Activated CD8-positive, alpha-beta T cell treated with anti-CD3 and anti-CD28 coated beads, Interleukin-2, amount 10 ng/mL, durations not matched to agents 7 days and 5 days (primary cell): ENCODE measurements around the gene HTR1B. TPM values are rescaled to one million over a fixed set of nuclear protein-coding genes. Genes with fewer than 3 reads are reported as not detected.

ENCODE experiments used
- ATAC-seq: fragments of 150-1000 bp; cut with Tn5 transposase; one replicate; pipeline ENCODE4 v1.10.0; 2021; ENCODE audit warnings: moderate library complexity
- CTCF ChIA-PET: fragments of 350-600 bp; sonication (Branson Sonifier 250); formaldehyde crosslinking; loops from one replicate; lab custom pipeline; 2021; ENCODE audit warnings: antibody characterized with exemption; lab: Charles Lee
- POLR2A ChIA-PET: fragments of 350-600 bp; sonication (Branson Sonifier 250); formaldehyde crosslinking; loops from one replicate; lab custom pipeline; 2021; ENCODE audit warnings: antibody characterized with exemption; lab: Charles Lee
- DNase-seq: peaks from one replicate; pipeline ENCODE4 v3.0.0-alpha.2; 2020
- H3K27ac Mint-ChIP-seq: one replicate; pipeline ENCODE4 v1.8.0; 2021; ENCODE audit warnings: mild to moderate bottlenecking, mixed read lengths
- H3K27me3 Mint-ChIP-seq: one replicate; pipeline ENCODE4 v1.8.0; 2021; ENCODE audit warnings: low read depth, mixed read lengths
- H3K36me3 Mint-ChIP-seq: one replicate; pipeline ENCODE4 v1.8.0; 2021; ENCODE audit warnings: low read depth, mixed read lengths
- H3K4me1 Mint-ChIP-seq: one replicate; pipeline ENCODE4 v1.8.0; 2021; ENCODE audit warnings: low read depth, mixed read lengths
- H3K4me3 Mint-ChIP-seq: one replicate; pipeline ENCODE4 v1.8.0; 2021; ENCODE audit warnings: mild to moderate bottlenecking, mixed read lengths
- H3K9me3 Mint-ChIP-seq: one replicate; pipeline ENCODE4 v1.8.0; 2022; ENCODE audit warnings: mixed read lengths; ENCODE audit not compliant: insufficient read depth
- total RNA-seq, 2 experiments: library from RNA; stranded (reverse); gene quantifications; one replicate each; pipeline ENCODE4 v1.2.3, GENCODE V29; 2021

Gene HTR1B
- total RNA-seq, 2 experiments from 2014 or later = not detected

- peak overlapping the region; percentile 39 for H3K27ac Mint-ChIP-seq
These were observed 3.5 kb upstream of the HTR1B start for GRCh38 chr6:77466451-77467437.

DNA sequence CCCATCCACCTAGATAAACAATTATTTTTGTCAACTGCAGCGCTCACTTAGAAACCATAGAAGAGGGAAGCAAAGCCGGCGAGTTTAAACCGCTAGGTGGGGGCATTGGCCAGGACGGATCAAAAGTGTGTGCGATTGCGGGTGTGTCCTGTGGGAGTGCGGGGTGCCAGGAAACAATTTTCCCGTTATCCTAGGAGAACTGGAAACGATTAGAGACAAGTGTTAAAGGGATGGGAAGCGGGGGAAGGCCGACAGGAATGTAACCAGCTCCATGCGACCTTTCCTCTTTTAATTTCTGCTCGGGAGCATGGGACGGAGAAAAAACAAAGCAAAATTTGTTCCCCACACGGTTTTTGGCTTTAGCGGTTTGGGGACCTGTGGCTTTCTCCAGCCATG, 2.8 kb upstream of the HTR1B start:
- POLR2A ChIA-PET = no interaction called here
- peaks cover 46% of the 10 kb centered on the region for H3K27me3 Mint-ChIP-seq
- H3K36me3 Mint-ChIP-seq = peaks cover 12% of the 10 kb centered on the region
- DNase-seq (peak; percentile 35), ATAC-seq (peak; percentile 55)
- peak overlapping the region; percentile 73 for H3K4me3 Mint-ChIP-seq
- peaks cover 18% of the 10 kb centered on the region for H3K4me1 Mint-ChIP-seq
- no peak overlapping the region for H3K27ac Mint-ChIP-seq
- CTCF ChIA-PET = interaction anchor here (1.7 kb wide), 1 partner anchor 9 kb away, joined by 5 read pairs; no protein-coding TSS in a partner anchor
- peaks cover 9% of the 10 kb centered on the region for H3K9me3 Mint-ChIP-seq

More at GRCh38 chr6:77466451-77467437, 3.5 kb upstream of the HTR1B start:
- Mint-ChIP-seq H3K4me3 (peak overlapping the region; percentile 73), H3K27me3 (peaks cover 42% of the 10 kb centered on the region), H3K4me1 (peaks cover 18% of the 10 kb centered on the region), H3K36me3 (peaks cover 12% of the 10 kb centered on the region), H3K9me3 (peaks cover 9% of the 10 kb centered on the region)
- ChIA-PET POLR2A (no interaction called here), CTCF (interaction anchor here (1.0 to 1.7 kb wide), 2 partner anchors 8 to 9 kb away, joined by 3 to 5 read pairs; no protein-coding TSS in a partner anchor)
- peak; percentile 58 for ATAC-seq
- DNase-seq = no peak

GRCh38 chr6:77464495-77464867, 1.2 kb upstream of the HTR1B start:
- ChIA-PET CTCF (no interaction called here), POLR2A (no interaction called here)
- H3K36me3 Mint-ChIP-seq = peaks cover 12% of the 10 kb centered on the region
- no peak overlapping the region for H3K27ac Mint-ChIP-seq
- H3K4me3 Mint-ChIP-seq = no peak overlapping the region
- peaks cover 9% of the 10 kb centered on the region for H3K9me3 Mint-ChIP-seq
- H3K27me3 Mint-ChIP-seq = peaks cover 45% of the 10 kb centered on the region
- DNase-seq = no peak
- ATAC-seq = no peak
- H3K4me1 Mint-ChIP-seq = peaks cover 18% of the 10 kb centered on the region

- H3K27ac Mint-ChIP-seq = no peak overlapping the region
- peaks cover 9% of the 10 kb centered on the region for H3K9me3 Mint-ChIP-seq
- DNase-seq (no peak), ATAC-seq (no peak)
- POLR2A ChIA-PET = no interaction called here
- H3K4me1 Mint-ChIP-seq = peaks cover 18% of the 10 kb centered on the region
- peaks cover 45% of the 10 kb centered on the region for H3K27me3 Mint-ChIP-seq
- H3K4me3 Mint-ChIP-seq = no peak overlapping the region
- peaks cover 12% of the 10 kb centered on the region for H3K36me3 Mint-ChIP-seq
- CTCF ChIA-PET = no interaction called here
These were observed 687 bp upstream of the HTR1B start for GRCh38 chr6:77463861-77464494.

- DNase-seq (no peak), ATAC-seq (no peak)
- Mint-ChIP-seq H3K36me3 (peaks cover 12% of the 10 kb centered on the region), H3K4me3 (no peak overlapping the region), H3K27ac (no peak overlapping the region), H3K9me3 (peaks cover 9% of the 10 kb centered on the region), H3K27me3 (peaks cover 45% of the 10 kb centered on the region), H3K4me1 (peaks cover 18% of the 10 kb centered on the region)
- POLR2A ChIA-PET = no interaction called here
- CTCF ChIA-PET = no interaction called here
These were observed 658 bp downstream of the HTR1B start for GRCh38 chr6:77462359-77463307.

- peaks cover 12% of the 10 kb centered on the region for H3K36me3 Mint-ChIP-seq
- H3K4me1 Mint-ChIP-seq = peaks cover 17% of the 10 kb centered on the region
- no peak overlapping the region for H3K4me3 Mint-ChIP-seq
- POLR2A ChIA-PET = no interaction called here
- H3K27me3 Mint-ChIP-seq = peaks cover 45% of the 10 kb centered on the region
- DNase-seq = no peak
- ATAC-seq = no peak
- no peak overlapping the region for H3K27ac Mint-ChIP-seq
- CTCF ChIA-PET = no interaction called here
- H3K9me3 Mint-ChIP-seq = peaks cover 9% of the 10 kb centered on the region
These were observed 1.5 kb downstream of the HTR1B start for GRCh38 chr6:77461796-77462195.

GRCh38 chr6:77458421-77458820, 4.9 kb downstream of the HTR1B start:
- Mint-ChIP-seq H3K4me1 (peaks cover 9% of the 10 kb centered on the region), H3K27ac (no peak overlapping the region), H3K27me3 (peaks cover 21% of the 10 kb centered on the region), H3K36me3 (peaks cover 5% of the 10 kb centered on the region), H3K9me3 (peaks cover 9% of the 10 kb centered on the region), H3K4me3 (no peak overlapping the region)
- POLR2A ChIA-PET = no interaction called here
- ATAC-seq (no peak), DNase-seq (no peak)
- CTCF ChIA-PET = interaction anchor here (0.6 kb wide), 1 partner anchor 8 kb away, joined by 3 read pairs; no protein-coding TSS in a partner anchor

- Mint-ChIP-seq H3K36me3 (peaks cover 3% of the 10 kb centered on the region), H3K27ac (no peak overlapping the region), H3K9me3 (peaks cover 9% of the 10 kb centered on the region), H3K27me3 (peaks cover 15% of the 10 kb centered on the region), H3K4me3 (no peak overlapping the region), H3K4me1 (peaks cover 7% of the 10 kb centered on the region)
- POLR2A ChIA-PET = no interaction called here
- CTCF ChIA-PET = interaction anchor here (0.6 to 1.2 kb wide), 4 partner anchors 8 to 1565 kb away, joined by 3 to 6 read pairs (median 4); no protein-coding TSS in a partner anchor
- DNase-seq = peak; percentile 46
- no peak for ATAC-seq
These were observed 5.5 kb downstream of the HTR1B start for GRCh38 chr6:77457720-77458349.

GRCh38 chr6:77456531-77457248, 6.6 kb downstream of the HTR1B start:
- POLR2A ChIA-PET = interaction anchor here (0.5 kb wide), 1 partner anchor 41 kb away, joined by 3 read pairs; no protein-coding TSS in a partner anchor
- peaks cover under 1% of the 10 kb centered on the region for H3K9me3 Mint-ChIP-seq
- no peaks in the 10 kb centered on the region for H3K36me3 Mint-ChIP-seq
- H3K27me3 Mint-ChIP-seq = peaks cover 6% of the 10 kb centered on the region
- DNase-seq (no peak), ATAC-seq (no peak)
- CTCF ChIA-PET = interaction anchor here (0.8 to 1.2 kb wide), 4 partner anchors 10 to 1564 kb away, joined by 3 to 6 read pairs (median 4); no protein-coding TSS in a partner anchor
- H3K27ac Mint-ChIP-seq = no peak overlapping the region
- H3K4me1 Mint-ChIP-seq = no peaks in the 10 kb centered on the region
- no peak overlapping the region for H3K4me3 Mint-ChIP-seq

DNA sequence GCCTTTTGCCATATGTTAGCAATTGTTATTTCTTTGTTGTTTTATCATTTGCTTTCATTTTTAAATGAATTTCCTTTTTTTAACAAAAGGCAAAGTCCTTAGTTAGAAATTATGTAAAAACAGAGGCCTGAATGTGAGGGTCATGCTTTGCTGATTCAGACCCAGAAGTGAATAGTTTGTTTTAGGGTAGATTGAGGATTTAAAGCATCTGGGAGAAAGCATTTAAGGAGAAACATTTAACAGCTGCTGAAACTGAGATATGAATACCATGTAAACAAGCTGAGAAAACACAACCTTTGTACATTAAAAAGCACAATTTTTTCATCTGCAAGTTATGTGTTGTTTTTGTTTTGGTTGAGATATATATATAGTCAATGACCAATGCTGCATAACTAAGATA, 8.0 kb downstream of the HTR1B start:
- Mint-ChIP-seq H3K27ac (no peak overlapping the region), H3K4me1 (no peaks in the 10 kb centered on the region), H3K4me3 (no peak overlapping the region), H3K27me3 (no peaks in the 10 kb centered on the region), H3K9me3 (no peaks in the 10 kb centered on the region), H3K36me3 (no peaks in the 10 kb centered on the region)
- ChIA-PET POLR2A (no interaction called here), CTCF (no interaction called here)
- ATAC-seq (no peak), DNase-seq (no peak)
